Cerebellar nuclear complex (tissue), 1 donor: Measurements from ENCODE around the gene FOXP1.

Experiments used
- DNase-seq, 2 experiments: peaks; one replicate each; lab custom pipeline; 2025; lab: John Stamatoyannopoulos, UW

FOXP1 gene

GRCh38 chr3:71425491-71426071 is 157.9 kb downstream of the FOXP1 start:
- DNase-seq, result no peak

DNA sequence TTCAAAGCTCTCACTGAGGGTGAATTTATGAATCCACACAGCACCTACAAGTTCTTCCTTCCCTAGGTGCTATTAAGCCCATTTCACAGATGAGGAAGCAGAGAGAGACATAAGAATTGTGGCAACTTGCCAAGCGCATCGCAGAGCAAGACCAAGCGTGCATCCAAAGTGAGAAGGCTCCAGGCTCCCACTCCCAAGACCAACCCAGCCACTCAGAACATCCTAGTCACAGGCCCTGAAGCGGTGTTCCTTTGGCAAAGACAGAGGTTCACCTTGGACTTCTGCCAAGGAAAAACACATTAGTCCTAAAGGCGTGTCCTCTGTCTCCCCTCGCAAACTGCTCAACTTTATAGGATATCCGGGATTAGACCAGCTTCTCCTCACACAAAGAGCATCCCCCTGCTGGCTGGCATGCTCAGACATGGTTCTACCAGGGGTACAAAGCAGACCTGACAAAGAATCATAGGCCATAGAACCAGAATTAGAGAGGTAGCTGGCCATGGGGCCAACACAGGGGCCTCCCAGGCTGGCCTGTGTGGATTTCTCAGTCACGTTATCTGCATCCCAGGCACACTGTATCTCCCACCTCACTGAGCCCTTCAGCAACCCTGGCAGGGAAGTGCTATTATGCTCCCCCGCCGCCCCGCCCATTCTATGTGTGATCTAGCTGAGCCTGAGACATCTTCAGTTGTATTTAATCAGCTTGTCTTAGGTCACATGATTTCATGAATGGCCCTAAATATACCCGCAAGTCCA is 160.2 kb downstream of the FOXP1 start:
- DNase-seq, result no peak

GRCh38 chr3:71421820-71422566 is 161.5 kb downstream of the FOXP1 start:
- DNase-seq, result no peak

- DNase-seq, result no peak
Measured at GRCh38 chr3:71421475-71421819, 162.1 kb downstream of the FOXP1 start.

- no peak for DNase-seq
Measured at GRCh38 chr3:71419369-71419768, 164.2 kb downstream of the FOXP1 start.

- no peak for DNase-seq
Measured at GRCh38 chr3:71417791-71418190, 165.7 kb downstream of the FOXP1 start.

- no peak for DNase-seq
Measured at GRCh38 chr3:71416876-71417275, 166.7 kb downstream of the FOXP1 start.

DNA sequence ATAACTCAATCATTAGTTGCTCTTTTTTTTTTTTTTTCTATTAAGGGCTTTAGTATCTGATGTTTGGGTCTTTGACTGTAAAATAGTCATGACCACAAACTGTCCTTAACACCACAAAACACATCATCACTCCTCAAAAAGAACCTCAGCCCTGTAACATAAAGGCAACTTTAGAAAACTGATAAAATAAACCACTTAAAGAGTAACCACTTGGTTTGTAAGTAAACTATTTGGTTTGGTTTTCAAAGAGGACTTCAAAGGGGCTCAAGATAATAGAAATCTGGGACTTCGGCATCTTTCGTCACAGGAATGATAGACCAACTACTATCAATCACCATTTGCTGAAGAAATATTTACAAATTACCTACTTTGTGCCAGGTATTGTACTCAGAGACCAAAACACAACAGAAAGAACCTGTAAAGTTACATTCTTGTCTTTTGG is 167.8 kb downstream of the FOXP1 start:
- no peak for DNase-seq

DNA sequence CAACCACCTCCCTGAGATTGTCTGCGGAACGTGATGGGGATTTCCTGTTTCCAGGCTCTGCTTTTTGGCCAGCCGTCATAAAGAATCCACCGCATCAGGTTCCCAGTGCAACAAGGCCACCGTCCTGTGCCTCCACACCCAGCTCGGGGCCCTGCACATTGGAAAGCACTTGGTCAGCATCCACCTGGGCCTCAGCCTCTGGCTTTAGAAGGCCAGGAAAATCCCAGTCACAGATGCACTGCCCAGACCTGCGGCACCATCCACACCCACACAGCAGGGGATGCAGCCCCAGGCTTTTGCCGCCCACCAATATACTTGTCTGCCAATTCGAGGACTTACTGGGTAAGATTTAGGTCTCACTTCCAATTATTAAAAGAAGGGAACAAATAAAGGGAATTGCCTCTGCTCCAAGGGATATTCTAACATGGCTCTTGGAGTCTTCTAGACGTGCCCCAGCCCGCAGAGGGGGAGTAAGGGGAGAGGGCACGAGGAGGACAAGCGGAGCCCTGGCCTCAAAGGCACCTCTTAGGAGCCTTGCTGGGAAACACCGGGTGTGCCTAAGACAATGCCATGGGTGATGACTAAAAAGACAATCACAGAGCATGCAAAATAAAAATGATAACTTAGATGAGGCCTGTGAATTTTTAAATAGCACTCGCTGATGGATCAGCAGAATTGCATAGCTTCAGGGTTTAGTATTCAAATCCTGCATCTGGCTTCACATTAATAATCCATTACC is 169.2 kb downstream of the FOXP1 start:
- DNase-seq, result no peak

GRCh38 chr3:71413572-71413971 is 170.0 kb downstream of the FOXP1 start:
- DNase-seq, result no peak

- no peak for DNase-seq
Measured at GRCh38 chr3:71409352-71409751, 174.2 kb downstream of the FOXP1 start.

GRCh38 chr3:71408903-71409302 is 174.6 kb downstream of the FOXP1 start:
- DNase-seq, result no peak

GRCh38 chr3:71407823-71408222 is 175.7 kb downstream of the FOXP1 start:
- no peak for DNase-seq

- DNase-seq, result no peak
Measured at GRCh38 chr3:71406972-71407810, 176.3 kb downstream of the FOXP1 start.

GRCh38 chr3:71402911-71403310 is 180.6 kb downstream of the FOXP1 start:
- no peak for DNase-seq

DNA sequence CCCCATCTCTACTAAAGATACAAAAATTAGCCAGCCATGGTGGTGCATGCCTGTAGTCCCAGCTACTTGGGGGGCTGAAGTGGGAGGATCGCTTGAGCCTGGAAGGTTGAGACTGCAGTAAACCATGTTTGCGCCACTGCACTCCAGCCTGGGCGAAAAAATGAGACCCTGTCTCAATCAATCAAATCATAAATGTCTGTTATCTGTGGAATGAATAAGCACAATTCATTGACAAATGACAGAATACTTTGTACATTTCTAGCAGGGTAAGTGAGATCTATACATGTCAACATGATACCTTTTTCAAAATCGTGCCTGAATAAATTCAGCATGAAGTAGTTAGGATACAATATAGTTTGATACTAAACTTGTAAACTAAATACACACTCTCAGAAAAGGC is 181.2 kb downstream of the FOXP1 start:
- DNase-seq, result no peak

GRCh38 chr3:71401695-71402231 is 181.8 kb downstream of the FOXP1 start:
- DNase-seq, result no peak

DNA sequence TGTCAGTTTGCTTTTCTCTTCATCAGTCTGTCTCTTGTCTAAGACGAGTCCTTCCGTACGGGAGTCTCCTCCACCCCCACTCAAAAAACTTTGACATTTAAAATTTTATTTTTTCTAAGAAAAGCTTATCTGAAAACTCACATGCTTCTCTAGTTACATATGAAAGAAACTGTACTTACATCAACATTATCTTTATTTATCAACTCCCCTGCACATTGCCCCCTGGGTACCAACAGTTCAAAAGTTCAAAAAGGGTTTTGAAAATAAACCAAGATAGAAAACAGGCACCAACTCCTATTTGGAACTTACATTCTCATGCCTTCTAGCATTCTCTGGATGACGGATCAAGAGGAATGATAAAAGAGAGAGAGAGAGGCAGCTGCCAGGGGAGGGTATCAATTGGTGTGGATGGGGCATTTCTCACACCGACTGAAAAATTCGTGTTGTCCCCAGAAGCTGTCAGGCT is 182.5 kb downstream of the FOXP1 start:
- no peak for DNase-seq

- DNase-seq, result no peak
Measured at GRCh38 chr3:71399478-71399877, 184.1 kb downstream of the FOXP1 start.

GRCh38 chr3:71398157-71398836 is 185.2 kb downstream of the FOXP1 start:
- no peak for DNase-seq

GRCh38 chr3:71397726-71398125 is 185.8 kb downstream of the FOXP1 start:
- DNase-seq, result no peak
